GM12878 (cell line): ENCODE results near the gene RNF166. TPM values are rescaled to one million over a fixed set of nuclear protein-coding genes. Genes with fewer than 3 reads are reported as not detected.

ENCODE experiments used
- ASH2L ChIP-seq: fragments of 300-600, 200-600 bp; sonication (generic); IDR thresholded peaks from 2 replicates; pipeline ENCODE4 v1.6.1; 2017; ENCODE audit warnings: low read depth, mild to moderate bottlenecking, borderline replicate concordance
- BACH1 ChIP-seq: fragments of 450-650 bp; IDR thresholded peaks from 2 replicates; pipeline ENCODE4 v1.6.1; 2017; ENCODE audit warnings: mild to moderate bottlenecking, borderline replicate concordance
- BHLHE40 ChIP-seq, 2 experiments: fragments of 450-650 bp in 1 of 2; IDR thresholded peaks; 2 replicates each; pipeline ENCODE4 v1.6.1; 2011 to 2017; ENCODE audit warnings: low read depth in 2 of 2, borderline replicate concordance in 1 of 2, improper control_type of control experiment in 1 of 2, low read length in 1 of 2, mild to moderate bottlenecking in 1 of 2
- BRCA1 ChIP-seq: IDR thresholded peaks from 2 replicates; pipeline ENCODE4 v1.6.1; 2011; ENCODE audit warnings: low read depth, low read length, improper control_type of control experiment
- CBX3 ChIP-seq: fragments of 200-600 bp; sonication (generic); IDR thresholded peaks from 2 replicates; pipeline ENCODE4 v1.6.1; 2016; ENCODE audit warnings: low read depth, borderline replicate concordance
- CREB1 ChIP-seq: IDR thresholded peaks from 2 replicates; pipeline ENCODE4 v1.6.1; 2012; ENCODE audit warnings: low read depth, mild to moderate bottlenecking, inconsistent platforms
- ETV6 ChIP-seq, 2 experiments: fragments of 450-650 bp in 1 of 2; IDR thresholded peaks in 1 of 2; conservative IDR thresholded peaks in 1 of 2; 2 replicates each; pipeline ENCODE4 v1.6.1; 2014; ENCODE audit warnings: antibody characterized with exemption in 1 of 2, borderline replicate concordance in 1 of 2, low read depth in 1 of 2, mild to moderate bottlenecking in 1 of 2, moderate library complexity in 1 of 2
- LARP7 ChIP-seq: fragments of 450-650 bp; IDR thresholded peaks from 2 replicates; pipeline ENCODE4 v1.6.1; 2017; ENCODE audit warnings: mild to moderate bottlenecking
- NR2C1 ChIP-seq: fragments of 450-650 bp; IDR thresholded peaks from 2 replicates; pipeline ENCODE4 v1.6.1; 2017; ENCODE audit warnings: antibody characterized with exemption, mild to moderate bottlenecking, moderate library complexity
- RAD21 ChIP-seq: IDR thresholded peaks from 2 replicates; pipeline ENCODE4 v1.6.1; 2011; ENCODE audit warnings: mild to moderate bottlenecking, low read depth, low read length, moderate library complexity; ENCODE audit not compliant: insufficient read depth
- RAD51 ChIP-seq: fragments of 450-650 bp; IDR thresholded peaks from 2 replicates; pipeline ENCODE4 v1.6.1; 2016; ENCODE audit warnings: moderate library complexity, mild to moderate bottlenecking, inconsistent platforms
- RB1 ChIP-seq: fragments of 450-650 bp; formaldehyde crosslinking; IDR thresholded peaks from 2 replicates; pipeline ENCODE4 v1.6.1; 2017; ENCODE audit warnings: mild to moderate bottlenecking, borderline replicate concordance
- SMAD1 ChIP-seq: fragments of 450-650 bp; IDR thresholded peaks from 2 replicates; pipeline ENCODE4 v1.6.1; 2018; ENCODE audit warnings: mild to moderate bottlenecking, low read depth; ENCODE audit not compliant: partially characterized antibody
- STAT1 ChIP-seq: fragments of 450-650 bp; conservative IDR thresholded peaks from 2 replicates; pipeline ENCODE4 v1.6.1; 2014; ENCODE audit warnings: antibody characterized with exemption, mild to moderate bottlenecking
- ZNF207 ChIP-seq: fragments of 450-650 bp; IDR thresholded peaks from 2 replicates; pipeline ENCODE4 v1.6.1; 2014; ENCODE audit warnings: antibody characterized with exemption, mild to moderate bottlenecking, borderline replicate concordance
- ZNF384 ChIP-seq: IDR thresholded peaks from 2 replicates; pipeline ENCODE4 v1.6.1; 2012; ENCODE audit warnings: low read depth, mild to moderate bottlenecking, low read length, improper control_type of control experiment, borderline replicate concordance
- polyA plus RNA-seq, 11 experiments: library from polyadenylated mRNA; depleted of rRNA in 4 of 11; unstranded in 6 of 11; stranded (reverse) in 5 of 11; fragments of >200 nt; fragmentation: Nextera tagmentation in 4 of 11; fragmentation: Illumina TruSeq in 1 of 11; extraction: Ambion mirVana in 4 of 11; extraction: Trizol in 1 of 11; gene quantifications; 1 replicate in 1 of 11; 2 replicates in 10 of 11; pipeline versions ENCODE4 v1.2.1 to v1.2.3, GENCODE V29; 2011 to 2016; ENCODE audit warnings: inconsistent platforms in 2 of 11, missing spikeins in 2 of 11, low read depth in 1 of 11
- total RNA-seq, 4 experiments: library from RNA; depleted of rRNA in 3 of 4; stranded (reverse); fragments of >200 nt in 3 of 4; fragmentation: Illumina TruSeq in 1 of 4; extraction: Trizol in 1 of 4; gene quantifications; 2 replicates each; pipeline versions ENCODE4 v1.2.1 to v1.2.3, GENCODE V29; 2013 to 2021
- TF ChIP-seq, protein P1 (sequence below): IDR thresholded peaks from 2 replicates; pipeline ENCODE4 v1.6.1; 2012; ENCODE audit warnings: low read depth, low read length, improper control_type of control experiment
- TF ChIP-seq, protein P2 (sequence below): IDR thresholded peaks from 2 replicates; pipeline ENCODE4 v1.6.1; 2011; ENCODE audit warnings: low read depth, mild to moderate bottlenecking, low read length, moderate library complexity, borderline replicate concordance; ENCODE audit errors: extremely low read depth
- TF ChIP-seq, protein P3 (sequence below): fragments of 450-650 bp; IDR thresholded peaks from 2 replicates; pipeline ENCODE4 v1.6.1; 2016; ENCODE audit warnings: mild to moderate bottlenecking, moderate library complexity, borderline replicate concordance
- TF ChIP-seq, protein P4 (sequence below): fragments of 450-650 bp; IDR thresholded peaks from 2 replicates; pipeline ENCODE4 v1.6.1; 2017; ENCODE audit warnings: mild to moderate bottlenecking

Gene RNF166
- total and polyA plus RNA-seq, 10 of the 15 experiments (the other 5 are each of a cell fraction or from before 2014, with no cell fraction given) = 0.48 to 32.8 (median 12.1) TPM

DNA sequence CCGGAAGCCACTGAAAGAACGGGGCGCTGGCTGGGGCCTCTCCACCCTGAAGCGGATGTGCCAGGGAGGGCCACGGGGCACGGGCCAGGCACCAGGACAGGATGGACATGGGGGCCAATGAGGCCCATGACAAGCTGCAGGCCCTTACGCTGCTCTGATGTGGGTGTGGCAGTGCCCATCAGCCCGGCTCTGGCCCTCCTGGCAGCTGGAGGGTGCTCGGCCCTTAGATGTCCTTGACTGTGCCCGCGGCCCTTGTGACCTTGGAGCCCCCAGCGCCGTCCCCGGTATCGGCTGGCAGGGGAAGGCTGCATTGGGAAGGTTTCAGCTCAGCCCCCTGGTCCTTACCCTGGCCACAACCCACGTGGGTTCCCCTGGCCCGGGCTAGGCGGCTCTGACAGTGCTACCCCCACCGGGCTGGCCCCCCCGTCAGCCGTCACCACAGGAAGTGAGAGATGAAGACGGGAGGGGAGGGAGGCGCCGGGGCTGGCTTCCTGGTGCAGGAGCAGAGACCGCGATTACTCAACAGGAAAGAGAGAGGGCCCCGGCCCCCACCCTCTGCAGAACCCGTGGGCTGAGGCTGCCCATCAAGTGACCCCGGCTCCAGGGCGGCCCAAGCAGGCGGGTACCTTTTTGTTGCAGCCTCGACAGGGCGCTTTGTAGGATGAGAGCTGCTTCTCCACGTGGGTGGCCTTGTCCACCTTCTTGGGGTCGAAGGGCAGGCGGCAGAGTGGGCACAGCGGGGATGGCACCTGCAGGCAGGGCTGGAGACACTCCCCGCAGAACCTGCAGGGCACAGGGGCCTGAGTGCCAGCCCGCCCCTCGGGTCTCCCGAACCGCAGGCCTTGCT, 5.3 kb downstream of the RNF166 start (continued):
- TF ChIP-seq ASH2L = no peak
- no peak for TF ChIP-seq RAD21
- TF ChIP-seq LARP7 = no peak; the same call in 1 of the 2 replicates
- TF ChIP-seq, protein P1, sequence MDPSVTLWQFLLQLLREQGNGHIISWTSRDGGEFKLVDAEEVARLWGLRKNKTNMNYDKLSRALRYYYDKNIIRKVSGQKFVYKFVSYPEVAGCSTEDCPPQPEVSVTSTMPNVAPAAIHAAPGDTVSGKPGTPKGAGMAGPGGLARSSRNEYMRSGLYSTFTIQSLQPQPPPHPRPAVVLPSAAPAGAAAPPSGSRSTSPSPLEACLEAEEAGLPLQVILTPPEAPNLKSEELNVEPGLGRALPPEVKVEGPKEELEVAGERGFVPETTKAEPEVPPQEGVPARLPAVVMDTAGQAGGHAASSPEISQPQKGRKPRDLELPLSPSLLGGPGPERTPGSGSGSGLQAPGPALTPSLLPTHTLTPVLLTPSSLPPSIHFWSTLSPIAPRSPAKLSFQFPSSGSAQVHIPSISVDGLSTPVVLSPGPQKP = peak; percentile 65
- peak; percentile 65 to 75; a peak in 3 of 4 replicates for TF ChIP-seq BHLHE40 (IDR thresholded peaks at IDR 0.05; ENCODE audit: borderline replicate concordance in 1 of 2, low read depth in 2 of 2, low read length in 1 of 2)
- no peak for TF ChIP-seq ZNF207
- TF ChIP-seq RAD51 = peak; percentile 42; the same call in 1 of the 2 replicates
- TF ChIP-seq, protein P2, sequence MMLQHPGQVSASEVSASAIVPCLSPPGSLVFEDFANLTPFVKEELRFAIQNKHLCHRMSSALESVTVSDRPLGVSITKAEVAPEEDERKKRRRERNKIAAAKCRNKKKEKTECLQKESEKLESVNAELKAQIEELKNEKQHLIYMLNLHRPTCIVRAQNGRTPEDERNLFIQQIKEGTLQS = no peak
- TF ChIP-seq, protein P3, sequence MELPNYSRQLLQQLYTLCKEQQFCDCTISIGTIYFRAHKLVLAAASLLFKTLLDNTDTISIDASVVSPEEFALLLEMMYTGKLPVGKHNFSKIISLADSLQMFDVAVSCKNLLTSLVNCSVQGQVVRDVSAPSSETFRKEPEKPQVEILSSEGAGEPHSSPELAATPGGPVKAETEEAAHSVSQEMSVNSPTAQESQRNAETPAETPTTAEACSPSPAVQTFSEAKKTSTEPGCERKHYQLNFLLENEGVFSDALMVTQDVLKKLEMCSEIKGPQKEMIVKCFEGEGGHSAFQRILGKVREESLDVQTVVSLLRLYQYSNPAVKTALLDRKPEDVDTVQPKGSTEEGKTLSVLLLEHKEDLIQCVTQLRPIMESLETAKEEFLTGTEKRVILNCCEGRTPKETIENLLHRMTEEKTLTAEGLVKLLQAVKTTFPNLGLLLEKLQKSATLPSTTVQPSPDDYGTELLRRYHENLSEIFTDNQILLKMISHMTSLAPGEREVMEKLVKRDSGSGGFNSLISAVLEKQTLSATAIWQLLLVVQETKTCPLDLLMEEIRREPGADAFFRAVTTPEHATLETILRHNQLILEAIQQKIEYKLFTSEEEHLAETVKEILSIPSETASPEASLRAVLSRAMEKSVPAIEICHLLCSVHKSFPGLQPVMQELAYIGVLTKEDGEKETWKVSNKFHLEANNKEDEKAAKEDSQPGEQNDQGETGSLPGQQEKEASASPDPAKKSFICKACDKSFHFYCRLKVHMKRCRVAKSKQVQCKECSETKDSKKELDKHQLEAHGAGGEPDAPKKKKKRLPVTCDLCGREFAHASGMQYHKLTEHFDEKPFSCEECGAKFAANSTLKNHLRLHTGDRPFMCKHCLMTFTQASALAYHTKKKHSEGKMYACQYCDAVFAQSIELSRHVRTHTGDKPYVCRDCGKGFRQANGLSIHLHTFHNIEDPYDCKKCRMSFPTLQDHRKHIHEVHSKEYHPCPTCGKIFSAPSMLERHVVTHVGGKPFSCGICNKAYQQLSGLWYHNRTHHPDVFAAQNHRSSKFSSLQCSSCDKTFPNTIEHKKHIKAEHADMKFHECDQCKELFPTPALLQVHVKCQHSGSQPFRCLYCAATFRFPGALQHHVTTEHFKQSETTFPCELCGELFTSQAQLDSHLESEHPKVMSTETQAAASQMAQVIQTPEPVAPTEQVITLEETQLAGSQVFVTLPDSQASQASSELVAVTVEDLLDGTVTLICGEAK = peak; percentile 78; the same call in 1 of the 2 replicates
- peak; percentile 64; the same call in 1 of the 2 replicates for TF ChIP-seq RB1
- no peak for TF ChIP-seq BRCA1
- TF ChIP-seq ETV6 (conservative IDR thresholded peaks at IDR 0.05 in 1 of 2, IDR thresholded peaks at IDR 0.05 in 1 of 2; ENCODE audit: borderline replicate concordance in 1 of 2, low read depth in 1 of 2) = peak in 1 of 2 experiments; percentile 93; a peak in 2 of 4 replicates
- peak; percentile 81 for TF ChIP-seq CREB1
- TF ChIP-seq STAT1 = no peak
- TF ChIP-seq CBX3 = no peak
- TF ChIP-seq BACH1 = peak; percentile 15; the same call in 1 of the 2 replicates
- TF ChIP-seq NR2C1 = peak; percentile 40; the same call in 1 of the 2 replicates
- TF ChIP-seq, protein P4, sequence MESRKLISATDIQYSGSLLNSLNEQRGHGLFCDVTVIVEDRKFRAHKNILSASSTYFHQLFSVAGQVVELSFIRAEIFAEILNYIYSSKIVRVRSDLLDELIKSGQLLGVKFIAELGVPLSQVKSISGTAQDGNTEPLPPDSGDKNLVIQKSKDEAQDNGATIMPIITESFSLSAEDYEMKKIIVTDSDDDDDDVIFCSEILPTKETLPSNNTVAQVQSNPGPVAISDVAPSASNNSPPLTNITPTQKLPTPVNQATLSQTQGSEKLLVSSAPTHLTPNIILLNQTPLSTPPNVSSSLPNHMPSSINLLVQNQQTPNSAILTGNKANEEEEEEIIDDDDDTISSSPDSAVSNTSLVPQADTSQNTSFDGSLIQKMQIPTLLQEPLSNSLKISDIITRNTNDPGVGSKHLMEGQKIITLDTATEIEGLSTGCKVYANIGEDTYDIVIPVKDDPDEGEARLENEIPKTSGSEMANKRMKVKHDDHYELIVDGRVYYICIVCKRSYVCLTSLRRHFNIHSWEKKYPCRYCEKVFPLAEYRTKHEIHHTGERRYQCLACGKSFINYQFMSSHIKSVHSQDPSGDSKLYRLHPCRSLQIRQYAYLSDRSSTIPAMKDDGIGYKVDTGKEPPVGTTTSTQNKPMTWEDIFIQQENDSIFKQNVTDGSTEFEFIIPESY = no peak
- no peak for TF ChIP-seq SMAD1
- no peak for TF ChIP-seq ZNF384
